CD4-positive, alpha-beta T cell treated with Interleukin-15 for 4 hours (primary cell): ENCODE data around the gene ADAMTS2.

Experiments
- DNase-seq: peaks from one replicate; pipeline ENCODE4 v3.0.0-alpha.2; 2020; ENCODE audit warnings: low spot score

The ADAMTS2 gene

DNA sequence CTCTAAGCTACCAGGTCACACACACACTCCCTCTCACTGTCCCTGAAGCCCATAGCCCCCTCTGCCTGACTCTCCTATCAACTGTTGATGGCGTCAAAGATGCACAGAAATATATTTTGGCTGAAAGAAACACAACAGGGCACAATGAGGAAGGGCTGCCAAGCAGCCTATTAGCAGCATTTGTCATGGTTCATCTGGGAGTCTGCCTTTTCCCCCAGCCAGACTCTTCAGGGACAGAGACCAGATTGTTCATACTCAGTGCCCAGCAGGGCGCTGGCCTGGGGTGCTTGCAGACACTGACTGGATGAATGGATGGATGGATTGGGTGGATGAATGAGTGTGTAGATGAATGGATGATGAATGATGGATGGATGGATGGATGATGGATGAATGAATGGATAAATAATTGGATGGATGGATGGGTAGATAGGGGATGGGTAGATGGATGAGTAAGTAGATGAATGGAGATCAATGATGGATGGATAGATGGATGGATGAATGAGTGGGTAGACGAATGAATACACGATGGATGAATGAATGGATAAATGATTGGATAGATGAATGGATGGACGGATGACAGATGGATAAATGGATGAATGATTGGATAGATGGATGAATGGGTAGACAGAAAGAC, 90.5 kb downstream of the ADAMTS2 start:
- DNase-seq = no peak

DNA sequence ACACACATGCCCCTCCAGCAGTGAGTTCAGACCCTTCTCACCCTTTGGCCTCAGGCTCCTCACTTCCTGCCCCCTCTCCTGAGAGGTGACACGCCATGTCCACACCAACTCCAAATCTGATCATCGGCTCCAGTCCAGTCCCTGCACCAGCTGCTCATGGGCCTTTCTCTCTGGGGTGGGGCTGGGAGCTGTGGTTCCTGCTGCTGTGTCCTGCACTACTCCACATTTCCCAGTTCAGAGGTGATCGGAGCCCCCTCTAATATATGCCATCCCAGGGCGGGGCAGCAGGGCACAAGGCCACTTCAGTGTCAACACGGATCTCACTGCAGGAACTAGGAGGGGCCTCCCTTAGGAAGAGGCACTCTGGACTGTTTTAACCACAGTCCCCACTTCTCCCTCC, 91.5 kb downstream of the ADAMTS2 start:
- no peak for DNase-seq

GRCh38 chr5:179251276-179251969, 93.8 kb downstream of the ADAMTS2 start:
- no peak for DNase-seq

DNA sequence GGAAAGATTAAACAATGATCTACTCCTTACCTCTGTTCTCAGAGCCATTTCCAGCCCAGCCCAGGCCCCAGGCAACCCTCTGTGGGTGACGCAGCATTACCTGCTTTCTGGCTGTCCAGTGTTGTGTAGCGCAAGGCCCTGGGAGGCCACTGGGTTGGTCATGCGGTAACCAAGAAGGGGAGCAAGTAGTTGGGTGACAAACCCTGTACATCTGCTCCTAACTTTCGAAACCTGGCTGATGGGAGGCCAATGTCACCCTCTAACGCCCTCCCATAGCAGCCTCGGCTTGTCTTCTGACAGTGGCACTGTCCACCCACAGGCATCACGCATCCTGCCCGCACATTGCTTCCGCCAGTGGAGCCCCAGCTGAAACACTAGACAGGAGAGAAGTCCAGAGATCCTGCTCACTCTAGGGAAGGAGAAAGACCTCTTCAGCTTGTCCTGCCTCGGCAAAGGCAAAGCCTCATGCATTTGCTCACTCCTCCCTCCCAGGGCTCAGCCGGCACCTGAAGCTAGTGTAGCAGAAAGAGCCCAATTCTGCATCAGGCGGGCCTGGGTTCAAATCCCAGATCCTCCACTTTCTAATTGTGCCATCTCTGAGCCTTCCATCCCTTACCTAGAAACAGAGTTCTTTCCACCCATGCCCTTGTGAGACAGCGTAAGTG, 94.6 kb downstream of the ADAMTS2 start:
- no peak for DNase-seq

GRCh38 chr5:179246227-179246626, 99.0 kb downstream of the ADAMTS2 start:
- DNase-seq = no peak

- no peak for DNase-seq
Measured at GRCh38 chr5:179245031-179245430, 100.2 kb downstream of the ADAMTS2 start.

DNA sequence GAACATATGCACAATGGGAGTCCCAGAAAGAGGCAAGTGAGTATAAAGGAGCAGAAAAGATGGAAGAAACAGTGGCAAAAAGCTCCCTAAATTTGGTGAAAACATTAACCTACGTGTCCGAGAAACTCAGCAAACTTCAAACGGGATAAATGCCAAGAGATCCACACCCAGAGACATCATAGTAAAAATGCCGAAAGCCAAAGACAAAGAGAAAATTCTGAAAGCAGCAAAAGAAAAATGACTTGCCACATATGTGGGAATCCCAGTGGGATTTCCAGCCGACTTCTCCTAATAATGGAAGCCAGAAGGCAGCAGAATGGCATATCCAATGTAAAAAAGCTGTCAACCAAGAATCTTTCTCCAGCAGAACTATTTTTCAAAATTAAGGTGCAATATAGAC, 101.2 kb downstream of the ADAMTS2 start:
- no peak for DNase-seq

GRCh38 chr5:179243333-179243732, 101.9 kb downstream of the ADAMTS2 start:
- no peak for DNase-seq

GRCh38 chr5:179242676-179243075, 102.6 kb downstream of the ADAMTS2 start:
- no peak for DNase-seq

- DNase-seq = no peak
Measured at GRCh38 chr5:179241764-179242370, 103.4 kb downstream of the ADAMTS2 start.

GRCh38 chr5:179241175-179241574, 104.1 kb downstream of the ADAMTS2 start:
- no peak for DNase-seq

GRCh38 chr5:179240561-179240960, 104.7 kb downstream of the ADAMTS2 start:
- DNase-seq = no peak

DNA sequence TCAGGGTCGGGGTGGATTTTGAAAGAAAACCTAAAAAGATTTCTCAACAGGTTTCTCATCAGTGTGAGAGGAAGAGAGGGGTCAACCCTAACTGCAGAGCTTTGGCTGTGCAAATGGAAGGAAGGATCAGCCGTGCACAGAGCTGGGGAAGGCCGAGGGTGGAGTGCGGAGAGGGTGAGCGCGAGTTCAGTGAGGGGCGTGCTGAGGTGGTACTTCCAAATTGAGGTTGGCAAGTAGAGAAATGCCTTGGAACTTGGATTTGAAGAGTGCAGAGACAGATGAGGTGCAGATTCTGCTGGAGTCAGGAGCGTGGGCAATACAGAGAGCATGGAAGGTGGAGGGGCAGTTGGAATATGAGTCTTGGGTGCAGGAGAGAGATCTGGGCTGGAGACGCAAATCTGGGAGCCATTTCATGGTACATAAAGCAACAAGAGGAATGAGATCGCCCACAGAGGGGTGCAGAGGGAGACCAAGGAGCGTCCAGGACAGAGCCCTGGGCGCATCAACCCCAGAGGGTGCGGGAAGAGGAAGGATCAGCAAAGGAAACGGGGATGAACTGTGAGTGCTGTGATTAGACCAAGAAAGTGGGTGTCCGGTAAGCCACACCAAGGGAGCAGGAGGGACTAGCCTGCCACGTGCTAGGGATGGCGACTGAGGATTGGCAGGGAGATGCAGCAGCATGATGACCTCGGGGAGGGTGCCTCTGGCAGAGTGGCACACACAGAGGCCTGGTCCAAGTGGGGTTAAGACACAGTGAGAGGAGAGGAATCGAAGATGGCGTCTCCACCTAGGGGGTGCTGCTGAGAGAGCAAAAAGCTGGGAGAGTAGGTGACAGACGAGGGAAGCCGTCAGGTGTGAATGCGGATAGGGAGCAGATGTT, 105.8 kb downstream of the ADAMTS2 start:
- DNase-seq = no peak

GRCh38 chr5:179238628-179238970, 106.7 kb downstream of the ADAMTS2 start:
- DNase-seq = no peak

- no peak for DNase-seq
Measured at GRCh38 chr5:179237770-179238627, 107.3 kb downstream of the ADAMTS2 start.

DNA sequence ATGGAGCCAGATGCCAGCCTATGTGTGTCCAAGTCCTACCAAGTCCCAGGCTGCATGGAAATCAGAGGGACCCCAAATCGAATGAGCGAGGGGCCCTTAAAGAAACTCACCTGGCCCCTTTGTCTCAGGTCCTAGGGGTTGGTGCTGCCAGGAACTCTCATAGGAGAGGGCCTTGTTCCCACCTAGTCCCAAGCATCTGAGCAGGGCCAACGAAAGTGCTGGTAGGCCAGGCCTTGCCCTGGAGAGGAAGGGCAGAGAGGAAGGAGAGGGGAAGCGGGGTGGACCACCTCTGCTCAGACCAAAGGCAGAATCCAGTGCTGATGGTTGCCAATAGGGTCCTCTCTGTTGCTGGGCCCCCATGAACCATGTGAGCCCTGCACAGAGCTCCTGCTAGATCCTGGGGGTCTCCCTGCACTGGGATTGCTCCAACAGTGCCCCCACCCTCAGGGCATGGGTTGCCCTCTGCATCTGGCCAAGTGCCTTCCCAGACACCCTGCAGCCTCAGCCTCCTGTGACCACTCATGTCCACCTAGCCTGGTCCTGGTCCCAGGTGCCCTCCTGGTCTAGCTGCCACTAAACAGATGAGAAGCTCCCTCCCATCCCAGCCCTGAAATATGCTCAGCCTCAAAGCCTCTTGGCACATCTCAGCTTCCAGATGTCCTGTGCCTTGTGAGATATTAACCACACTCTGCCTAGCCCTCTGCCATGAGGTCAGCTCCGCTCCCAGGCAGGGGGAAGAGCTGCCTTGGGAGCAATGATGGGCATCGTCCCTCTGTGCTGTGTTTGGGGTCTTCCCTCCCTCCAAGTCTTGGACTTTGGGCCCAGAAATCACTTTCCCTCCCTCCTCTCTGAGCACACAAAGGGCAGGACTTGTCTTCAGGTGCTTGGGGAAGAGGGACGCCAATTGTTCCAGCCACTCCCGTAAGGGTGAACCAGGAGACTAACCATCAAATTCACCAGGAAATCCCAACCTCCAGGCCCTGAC, 109.6 kb downstream of the ADAMTS2 start:
- DNase-seq = no peak

DNA sequence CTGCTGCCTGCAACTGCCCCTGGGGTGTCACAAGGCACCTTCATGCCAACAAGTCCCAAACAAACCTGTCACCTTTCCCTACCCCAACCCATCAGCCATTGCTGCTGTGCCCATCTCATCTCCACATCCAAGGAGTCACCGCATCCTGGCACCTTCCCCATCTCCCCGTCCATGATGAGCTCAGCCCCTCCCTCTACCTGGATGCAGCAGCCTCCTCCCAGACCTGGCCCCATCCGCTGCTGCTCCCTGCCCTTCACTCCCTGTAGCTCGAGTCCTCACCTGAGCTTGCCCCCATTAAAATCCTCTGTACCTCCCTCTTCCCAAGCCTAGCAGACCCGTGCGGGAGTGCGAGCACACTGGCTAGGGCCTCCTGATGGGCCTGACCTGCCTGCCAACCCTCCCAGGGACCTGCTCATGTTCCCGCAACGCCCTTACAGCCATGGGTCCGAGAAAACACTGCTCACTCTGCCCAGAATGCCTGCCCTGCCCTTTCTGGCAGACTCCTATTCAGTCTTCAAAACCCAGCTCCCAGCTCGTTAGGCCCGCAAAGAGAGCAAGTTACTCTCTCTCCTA, 110.6 kb downstream of the ADAMTS2 start:
- DNase-seq = no peak

GRCh38 chr5:179233909-179234562, 111.2 kb downstream of the ADAMTS2 start:
- no peak for DNase-seq
